B cell (primary cell): ENCODE data around the gene SPON2.

ENCODE experiments used
- EZH2 ChIP-seq: IDR thresholded peaks from 2 replicates; pipeline ENCODE4 v1.6.1; 2012; ENCODE audit warnings: borderline replicate concordance, low read depth, mild to moderate bottlenecking, moderate library complexity, low read length; ENCODE audit not compliant: insufficient read depth, poor library complexity, severe bottlenecking
- TF ChIP-seq, protein P1 (sequence below): fragments of 200-600 bp; IDR thresholded peaks from one replicate; pipeline ENCODE4 v1.8.0; 2022; ENCODE audit warnings: antibody characterized with exemption, mild to moderate bottlenecking

GRCh38 chr4:1193206-1194009 lies 21.0 kb upstream of the SPON2 start:
- TF ChIP-seq, protein P1, sequence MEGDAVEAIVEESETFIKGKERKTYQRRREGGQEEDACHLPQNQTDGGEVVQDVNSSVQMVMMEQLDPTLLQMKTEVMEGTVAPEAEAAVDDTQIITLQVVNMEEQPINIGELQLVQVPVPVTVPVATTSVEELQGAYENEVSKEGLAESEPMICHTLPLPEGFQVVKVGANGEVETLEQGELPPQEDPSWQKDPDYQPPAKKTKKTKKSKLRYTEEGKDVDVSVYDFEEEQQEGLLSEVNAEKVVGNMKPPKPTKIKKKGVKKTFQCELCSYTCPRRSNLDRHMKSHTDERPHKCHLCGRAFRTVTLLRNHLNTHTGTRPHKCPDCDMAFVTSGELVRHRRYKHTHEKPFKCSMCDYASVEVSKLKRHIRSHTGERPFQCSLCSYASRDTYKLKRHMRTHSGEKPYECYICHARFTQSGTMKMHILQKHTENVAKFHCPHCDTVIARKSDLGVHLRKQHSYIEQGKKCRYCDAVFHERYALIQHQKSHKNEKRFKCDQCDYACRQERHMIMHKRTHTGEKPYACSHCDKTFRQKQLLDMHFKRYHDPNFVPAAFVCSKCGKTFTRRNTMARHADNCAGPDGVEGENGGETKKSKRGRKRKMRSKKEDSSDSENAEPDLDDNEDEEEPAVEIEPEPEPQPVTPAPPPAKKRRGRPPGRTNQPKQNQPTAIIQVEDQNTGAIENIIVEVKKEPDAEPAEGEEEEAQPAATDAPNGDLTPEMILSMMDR: no peak
- no peak for TF ChIP-seq EZH2
